Nephron (organoid): ENCODE data around the gene AP3S2.

Experiments used
- H3K27ac Mint-ChIP-seq, 3 experiments: 2 replicates each; pipeline ENCODE4 v1.8.0; 2020; ENCODE audit warnings: mixed read lengths in 3 of 3, mild to moderate bottlenecking in 2 of 3, moderate library complexity in 1 of 3
- H3K27me3 Mint-ChIP-seq: 2 replicates; pipeline ENCODE4 v1.8.0; 2021; ENCODE audit warnings: low read depth, mild to moderate bottlenecking, moderate library complexity, mixed read lengths
- H3K36me3 Mint-ChIP-seq: 2 replicates; pipeline ENCODE4 v1.8.0; 2020; ENCODE audit warnings: low read depth, mixed read lengths
- H3K4me1 Mint-ChIP-seq: 2 replicates; pipeline ENCODE4 v1.8.0; 2020; ENCODE audit warnings: mixed read lengths
- H3K4me3 Mint-ChIP-seq, 3 experiments: 2 replicates each; pipeline ENCODE4 v1.8.0; 2020; ENCODE audit warnings: mild to moderate bottlenecking in 3 of 3, mixed read lengths in 3 of 3, moderate library complexity in 2 of 3
- H3K9me3 Mint-ChIP-seq: 2 replicates; pipeline ENCODE4 v1.8.0; 2020; ENCODE audit warnings: mixed read lengths
- TF ChIP-seq, protein P1 (sequence below), 3 experiments: fragments of 200-600 bp; sonication (generic); IDR thresholded peaks; one replicate each; pipeline ENCODE4 v1.5.0; 2021; ENCODE audit warnings: antibody characterized with exemption in 3 of 3; ENCODE audit not compliant: unreplicated experiment in 3 of 3

The AP3S2 gene

DNA sequence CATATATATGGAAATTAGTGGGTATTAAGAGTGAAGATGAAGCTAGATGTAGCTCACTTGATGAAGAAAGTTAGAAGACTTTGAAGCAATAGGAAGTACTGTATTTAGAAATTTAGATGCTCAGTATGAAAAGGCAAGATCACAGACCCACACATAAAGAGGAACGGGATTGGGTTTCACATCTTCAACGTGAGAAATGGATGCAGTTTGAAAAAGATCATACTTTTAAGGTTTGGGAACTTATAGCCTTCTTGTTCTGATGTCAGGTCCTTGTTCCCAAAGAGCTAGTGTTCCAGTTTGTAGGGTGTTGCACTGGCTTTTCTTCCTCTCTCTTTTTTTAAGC is 16.7 kb downstream of the AP3S2 start:
- TF ChIP-seq, protein P1, sequence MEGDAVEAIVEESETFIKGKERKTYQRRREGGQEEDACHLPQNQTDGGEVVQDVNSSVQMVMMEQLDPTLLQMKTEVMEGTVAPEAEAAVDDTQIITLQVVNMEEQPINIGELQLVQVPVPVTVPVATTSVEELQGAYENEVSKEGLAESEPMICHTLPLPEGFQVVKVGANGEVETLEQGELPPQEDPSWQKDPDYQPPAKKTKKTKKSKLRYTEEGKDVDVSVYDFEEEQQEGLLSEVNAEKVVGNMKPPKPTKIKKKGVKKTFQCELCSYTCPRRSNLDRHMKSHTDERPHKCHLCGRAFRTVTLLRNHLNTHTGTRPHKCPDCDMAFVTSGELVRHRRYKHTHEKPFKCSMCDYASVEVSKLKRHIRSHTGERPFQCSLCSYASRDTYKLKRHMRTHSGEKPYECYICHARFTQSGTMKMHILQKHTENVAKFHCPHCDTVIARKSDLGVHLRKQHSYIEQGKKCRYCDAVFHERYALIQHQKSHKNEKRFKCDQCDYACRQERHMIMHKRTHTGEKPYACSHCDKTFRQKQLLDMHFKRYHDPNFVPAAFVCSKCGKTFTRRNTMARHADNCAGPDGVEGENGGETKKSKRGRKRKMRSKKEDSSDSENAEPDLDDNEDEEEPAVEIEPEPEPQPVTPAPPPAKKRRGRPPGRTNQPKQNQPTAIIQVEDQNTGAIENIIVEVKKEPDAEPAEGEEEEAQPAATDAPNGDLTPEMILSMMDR (IDR thresholded peaks at IDR 0.05; ENCODE audit: unreplicated experiment in 3 of 3) = no peak
- no peak overlapping the region for H3K27ac Mint-ChIP-seq
- H3K4me1 Mint-ChIP-seq = no peaks in the 10 kb centered on the region
- H3K27me3 Mint-ChIP-seq = no peaks in the 10 kb centered on the region
- H3K4me3 Mint-ChIP-seq = no peak overlapping the region
- H3K9me3 Mint-ChIP-seq = no peaks in the 10 kb centered on the region
- peaks cover 34% of the 10 kb centered on the region for H3K36me3 Mint-ChIP-seq

DNA sequence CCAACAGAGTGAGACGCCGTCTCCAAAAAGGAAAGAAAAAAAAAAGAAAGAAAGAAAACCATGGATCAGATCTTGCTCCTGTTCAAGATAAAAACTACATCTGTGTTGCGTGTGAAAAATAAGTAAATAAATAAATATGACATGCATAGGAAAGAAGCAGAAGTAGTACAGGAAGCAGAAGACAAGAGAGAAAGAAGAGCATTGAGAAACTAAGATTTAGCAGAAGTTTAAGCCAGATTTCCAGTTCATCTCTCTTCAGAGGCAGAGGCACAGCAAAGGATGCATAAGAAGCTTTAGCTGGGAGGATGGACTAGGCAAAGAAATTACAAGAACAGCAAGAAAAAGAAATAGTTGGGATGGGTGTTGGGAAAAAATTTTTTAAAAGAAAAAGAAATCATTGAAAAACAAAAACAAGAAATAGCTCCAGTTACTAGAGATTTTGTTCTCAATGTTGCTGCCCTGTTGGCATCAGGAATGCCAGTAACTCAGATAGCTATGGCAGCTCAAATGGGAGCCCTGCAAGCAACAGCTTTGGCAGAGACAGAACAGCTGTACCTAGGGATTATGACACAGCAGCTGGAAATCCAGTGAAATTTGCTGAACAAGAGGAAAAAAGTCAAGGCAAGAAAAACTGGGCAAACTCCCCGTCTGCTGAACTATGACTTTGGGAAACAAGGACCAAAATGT is 17.3 kb downstream of the AP3S2 start:
- no peak overlapping the region for H3K4me3 Mint-ChIP-seq
- TF ChIP-seq, protein P1 (IDR thresholded peaks at IDR 0.05; ENCODE audit: unreplicated experiment in 3 of 3) = no peak
- no peak overlapping the region for H3K27ac Mint-ChIP-seq
- H3K9me3 Mint-ChIP-seq = no peaks in the 10 kb centered on the region
- peaks cover 37% of the 10 kb centered on the region for H3K36me3 Mint-ChIP-seq
- H3K27me3 Mint-ChIP-seq = no peaks in the 10 kb centered on the region
- no peaks in the 10 kb centered on the region for H3K4me1 Mint-ChIP-seq

DNA sequence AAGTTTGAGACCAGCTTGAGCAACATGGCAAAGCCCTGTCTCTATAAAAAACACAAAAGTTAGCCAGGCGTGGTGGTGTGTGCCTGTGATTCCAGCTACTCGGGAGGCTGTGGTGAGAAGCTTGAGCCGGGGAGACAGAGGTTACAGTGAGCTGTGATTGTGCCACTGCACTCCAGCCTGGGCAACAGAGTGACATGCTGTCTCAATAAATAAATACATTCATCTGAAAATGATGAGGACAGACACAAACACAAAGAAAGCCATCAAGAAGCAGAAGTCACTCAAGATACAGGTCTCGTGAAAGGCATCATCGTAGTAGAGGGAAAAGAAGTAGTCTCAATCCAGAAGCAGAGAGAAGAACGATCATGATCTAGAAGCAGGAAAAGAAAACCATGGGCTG is 18.1 kb downstream of the AP3S2 start:
- Mint-ChIP-seq H3K27me3 (no peaks in the 10 kb centered on the region), H3K36me3 (peaks cover 40% of the 10 kb centered on the region), H3K4me3 (no peak overlapping the region), H3K9me3 (no peaks in the 10 kb centered on the region), H3K4me1 (no peaks in the 10 kb centered on the region), H3K27ac (no peak overlapping the region)
- TF ChIP-seq, protein P1 (IDR thresholded peaks at IDR 0.05; ENCODE audit: unreplicated experiment in 3 of 3) = no peak

DNA sequence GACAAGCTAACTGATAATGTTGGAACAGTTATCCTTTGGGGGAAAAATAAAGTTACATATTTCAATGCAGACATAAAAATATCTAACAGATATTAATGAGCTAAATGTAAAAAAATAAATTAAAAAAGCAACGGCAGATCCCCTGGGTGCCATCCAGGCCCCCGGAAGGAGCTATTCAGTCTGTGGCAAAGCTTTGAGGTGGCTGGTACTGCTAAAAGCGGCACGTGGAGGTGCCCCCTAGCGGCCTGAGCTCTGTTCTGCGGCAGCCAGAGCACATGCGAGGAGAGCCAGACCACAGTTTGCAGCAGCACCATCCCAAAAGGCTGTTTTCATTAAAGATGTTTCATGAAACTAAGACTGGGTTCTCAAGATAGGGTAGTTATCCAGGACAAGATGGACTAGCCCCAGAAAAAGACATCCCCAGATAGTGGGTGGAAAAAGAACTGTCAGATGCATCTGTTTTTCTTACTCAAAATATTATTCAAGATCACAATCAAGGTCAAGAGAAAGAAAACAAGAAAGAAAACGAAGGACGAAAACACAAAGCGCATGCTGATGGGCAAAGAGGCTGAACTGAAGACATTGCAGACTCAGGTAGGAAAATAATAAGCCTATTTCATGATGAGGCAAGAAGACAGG is 18.7 kb downstream of the AP3S2 start:
- Mint-ChIP-seq H3K27me3 (no peaks in the 10 kb centered on the region), H3K4me3 (no peak overlapping the region), H3K9me3 (peaks cover 1% of the 10 kb centered on the region), H3K4me1 (no peaks in the 10 kb centered on the region), H3K36me3 (peaks cover 46% of the 10 kb centered on the region), H3K27ac (no peak overlapping the region)
- TF ChIP-seq, protein P1 (IDR thresholded peaks at IDR 0.05; ENCODE audit: unreplicated experiment in 3 of 3) = peak; percentile 92 to 96 (median 95)

DNA sequence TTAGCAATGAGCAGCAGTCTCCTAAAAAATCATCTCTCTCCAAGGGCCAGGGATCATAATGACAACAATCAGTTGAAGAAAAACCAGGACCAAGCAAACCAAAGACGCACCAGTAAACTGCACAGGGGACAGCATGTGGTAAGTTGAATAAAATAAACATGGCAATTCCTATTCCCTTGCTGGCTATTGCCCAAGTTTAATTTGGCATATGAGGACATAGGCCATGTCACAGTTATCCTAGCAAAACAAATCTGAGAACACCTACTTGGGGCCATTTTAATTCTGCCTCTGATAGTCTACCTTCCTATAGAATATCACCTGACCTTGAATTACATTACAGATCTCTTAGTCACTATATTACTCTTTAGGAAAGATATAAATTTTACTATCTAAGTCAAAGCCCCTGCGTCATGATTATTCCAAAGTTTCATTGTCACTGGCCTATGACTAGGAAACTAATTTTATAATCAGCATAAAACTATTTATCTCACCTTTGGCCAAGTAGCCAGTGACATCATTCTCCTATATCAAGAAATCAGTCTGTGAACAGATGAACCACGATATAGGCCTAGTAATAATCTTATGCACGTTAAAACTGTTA is 23.0 kb downstream of the AP3S2 start:
- peaks cover 52% of the 10 kb centered on the region for H3K36me3 Mint-ChIP-seq
- H3K4me1 Mint-ChIP-seq = no peaks in the 10 kb centered on the region
- no peak overlapping the region for H3K4me3 Mint-ChIP-seq
- no peak overlapping the region for H3K27ac Mint-ChIP-seq
- H3K27me3 Mint-ChIP-seq = no peaks in the 10 kb centered on the region
- TF ChIP-seq, protein P1 (IDR thresholded peaks at IDR 0.05; ENCODE audit: unreplicated experiment in 3 of 3) = no peak
- peaks cover 6% of the 10 kb centered on the region for H3K9me3 Mint-ChIP-seq
